ENCODE measurements around the gene SHCBP1L.

- TF ChIP-seq CTCF (IDR thresholded peaks at IDR 0.05) (no peak), POLR2A (IDR thresholded peaks at IDR 0.05) (no peak)
Observed at GRCh38 chr1:182860658-182861057, 92.3 kb downstream of the SHCBP1L start.
